ENCODE measurements around the gene THSD4.

GRCh38 chr15:71348597-71348996 is 233.3 kb downstream of the THSD4 start:
- TF ChIP-seq EZH2 (IDR thresholded peaks at IDR 0.05; ENCODE audit: borderline replicate concordance, low read length) (no peak), CTCF (conservative IDR thresholded peaks at IDR 0.05 in 1 of 2, IDR thresholded peaks at IDR 0.05 in 1 of 2; ENCODE audit: extremely low read depth in 1 of 2, insufficient read depth in 1 of 2, low read depth in 1 of 2, low read length in 2 of 2) (no peak)
